Activated T-cell treated with anti-CD3 and anti-CD28 coated beads for 24 hours (primary cell): Measurements from ENCODE around the gene GLP1R.

Experiments
- DNase-seq: peaks from one replicate; pipeline ENCODE4 v3.0.0-alpha.2; 2020; ENCODE audit warnings: low read depth

Gene GLP1R

GRCh38 chr6:39086294-39086693 is 37.7 kb downstream of the GLP1R start:
- DNase-seq, result no peak

- no peak for DNase-seq
These were observed 38.1 kb downstream of the GLP1R start for GRCh38 chr6:39086711-39087110.

GRCh38 chr6:39087197-39087596 is 38.6 kb downstream of the GLP1R start:
- DNase-seq, result no peak

- no peak for DNase-seq
These were observed 39.8 kb downstream of the GLP1R start for GRCh38 chr6:39088331-39088730.

GRCh38 chr6:39090036-39090435 is 41.5 kb downstream of the GLP1R start:
- no peak for DNase-seq

- DNase-seq, result no peak
These were observed 42.6 kb downstream of the GLP1R start for GRCh38 chr6:39091220-39091619.

- no peak for DNase-seq
These were observed 43.5 kb downstream of the GLP1R start for GRCh38 chr6:39092124-39092523.

GRCh38 chr6:39093149-39093708 is 44.6 kb downstream of the GLP1R start:
- no peak for DNase-seq

- no peak for DNase-seq
These were observed 47.0 kb downstream of the GLP1R start for GRCh38 chr6:39095578-39095977.

GRCh38 chr6:39100358-39100757 is 51.8 kb downstream of the GLP1R start:
- DNase-seq, result no peak

GRCh38 chr6:39102071-39102820 is 53.7 kb downstream of the GLP1R start:
- no peak for DNase-seq

- DNase-seq, result no peak
These were observed 54.2 kb downstream of the GLP1R start for GRCh38 chr6:39102821-39103136.

GRCh38 chr6:39104528-39104927 is 55.9 kb downstream of the GLP1R start:
- DNase-seq, result no peak

GRCh38 chr6:39107034-39107433 is 58.5 kb downstream of the GLP1R start:
- no peak for DNase-seq

- no peak for DNase-seq
These were observed 59.1 kb downstream of the GLP1R start for GRCh38 chr6:39107641-39108040.

- DNase-seq, result no peak
These were observed 59.7 kb downstream of the GLP1R start for GRCh38 chr6:39108041-39108839.

- no peak for DNase-seq
These were observed 62.7 kb downstream of the GLP1R start for GRCh38 chr6:39111280-39111679.

- DNase-seq, result no peak
These were observed 65.2 kb downstream of the GLP1R start for GRCh38 chr6:39113788-39114187.

GRCh38 chr6:39114388-39114703 is 65.8 kb downstream of the GLP1R start:
- no peak for DNase-seq

GRCh38 chr6:39114704-39115599 is 66.4 kb downstream of the GLP1R start, which contains the start of gene SAYSD1:
SAYSD1 (minus strand) TSS chr6:39115186; CDS start chr6:39115089, 97 bp downstream.
- peak; percentile 91 for DNase-seq

- no peak for DNase-seq
These were observed 70.3 kb downstream of the GLP1R start for GRCh38 chr6:39118921-39119320.

GRCh38 chr6:39124114-39124513 is 75.5 kb downstream of the GLP1R start:
- no peak for DNase-seq
